ENCODE measurements around the gene KLF1.

DNA sequence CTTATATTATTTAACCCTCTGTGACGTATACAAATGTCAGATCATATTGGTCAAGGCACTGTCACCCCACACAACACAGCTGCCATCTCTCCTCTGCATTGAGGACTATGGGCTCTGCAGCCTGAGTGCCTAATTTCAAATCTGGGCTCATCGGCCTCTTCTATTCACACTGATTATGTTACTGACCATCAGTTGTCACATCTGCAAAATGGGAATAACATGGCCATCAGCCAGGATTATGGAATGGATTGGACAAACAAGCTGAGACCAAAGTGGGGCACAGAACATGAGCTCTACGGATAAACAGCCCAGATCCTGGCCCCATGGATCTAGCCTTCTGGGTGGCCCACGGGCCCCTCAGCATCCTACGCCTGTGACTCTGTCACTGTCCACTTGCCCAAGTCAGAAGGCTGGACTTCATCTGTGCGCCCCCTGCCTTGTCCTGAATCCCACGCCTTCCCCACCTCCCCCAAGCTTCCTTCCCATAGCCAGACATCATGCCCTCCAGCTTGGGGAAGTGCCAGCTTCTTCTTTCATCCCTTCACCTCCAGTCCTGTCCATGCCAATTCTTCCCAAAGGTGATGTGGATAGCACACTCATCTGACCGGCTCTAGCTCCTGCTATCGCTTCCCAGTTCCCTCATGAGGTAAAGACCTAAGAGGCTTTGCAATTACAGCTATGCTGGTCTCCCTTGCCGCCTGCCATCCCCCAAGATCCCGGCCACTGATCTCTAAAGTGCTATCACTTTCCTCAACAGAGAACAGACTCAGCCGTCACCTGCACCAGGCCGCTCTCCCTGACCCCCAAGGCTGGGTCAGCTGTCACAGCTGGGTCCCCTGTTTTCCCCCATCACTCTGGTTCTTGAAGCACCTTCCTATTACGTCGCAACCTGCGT is 45.6 kb upstream of the KLF1 start:
- TF ChIP-seq, protein P1, sequence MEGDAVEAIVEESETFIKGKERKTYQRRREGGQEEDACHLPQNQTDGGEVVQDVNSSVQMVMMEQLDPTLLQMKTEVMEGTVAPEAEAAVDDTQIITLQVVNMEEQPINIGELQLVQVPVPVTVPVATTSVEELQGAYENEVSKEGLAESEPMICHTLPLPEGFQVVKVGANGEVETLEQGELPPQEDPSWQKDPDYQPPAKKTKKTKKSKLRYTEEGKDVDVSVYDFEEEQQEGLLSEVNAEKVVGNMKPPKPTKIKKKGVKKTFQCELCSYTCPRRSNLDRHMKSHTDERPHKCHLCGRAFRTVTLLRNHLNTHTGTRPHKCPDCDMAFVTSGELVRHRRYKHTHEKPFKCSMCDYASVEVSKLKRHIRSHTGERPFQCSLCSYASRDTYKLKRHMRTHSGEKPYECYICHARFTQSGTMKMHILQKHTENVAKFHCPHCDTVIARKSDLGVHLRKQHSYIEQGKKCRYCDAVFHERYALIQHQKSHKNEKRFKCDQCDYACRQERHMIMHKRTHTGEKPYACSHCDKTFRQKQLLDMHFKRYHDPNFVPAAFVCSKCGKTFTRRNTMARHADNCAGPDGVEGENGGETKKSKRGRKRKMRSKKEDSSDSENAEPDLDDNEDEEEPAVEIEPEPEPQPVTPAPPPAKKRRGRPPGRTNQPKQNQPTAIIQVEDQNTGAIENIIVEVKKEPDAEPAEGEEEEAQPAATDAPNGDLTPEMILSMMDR (IDR thresholded peaks at IDR 0.05) = no peak
- no peak for TF ChIP-seq POLR2A (IDR thresholded peaks at IDR 0.05)

Measured in gastroesophageal sphincter (tissue), 3 donors.